Stimulated activated CD4-positive, alpha-beta T cell treated with anti-CD3 and anti-CD28 coated beads, Interleukin-1b, Interleukin-23, amount 100 ng/mL, for 4 hours (primary cell): ENCODE data around the gene C9orf43.
"Not testable (repeated sequence)": the region's sequence is repeated elsewhere in the genome, so short reads cannot be mapped to it uniquely, and the experiment has no call there.

Experiments used
- DNase-seq, 2 donors: peaks; one replicate each; pipeline ENCODE4 v3.0.0-alpha.2; 2020; ENCODE audit warnings: low read depth in 2 of 2

The C9orf43 gene

GRCh38 chr9:113410207-113410864 lies at the start of gene C9orf43, which contains the start of gene POLE3:
TSS of gene C9orf43 (plus strand) at chr9:113410747. CDS start at chr9:113413494, 2,747 bp downstream.
TSS of gene POLE3 (minus strand) at chr9:113410675. CDS start at chr9:113410293, 382 bp downstream.
- peak; percentile 92 to 94 for DNase-seq

- no peak for DNase-seq
Measured at GRCh38 chr9:113361304-113362018, 49.1 kb upstream of the C9orf43 start.

- DNase-seq = no peak
Measured at GRCh38 chr9:113363336-113363735, 47.2 kb upstream of the C9orf43 start.

- DNase-seq = no peak
Measured at GRCh38 chr9:113364951-113365350, 45.6 kb upstream of the C9orf43 start.

- not testable (repeated sequence) for DNase-seq
Measured at GRCh38 chr9:113365652-113366051, 44.9 kb upstream of the C9orf43 start.

- no peak for DNase-seq
Measured at GRCh38 chr9:113368348-113368981, 42.1 kb upstream of the C9orf43 start.

GRCh38 chr9:113368982-113369854 lies 41.3 kb upstream of the C9orf43 start:
- DNase-seq = no peak

GRCh38 chr9:113369855-113370140 lies 40.7 kb upstream of the C9orf43 start:
- no peak for DNase-seq

GRCh38 chr9:113370806-113371325 lies 39.7 kb upstream of the C9orf43 start:
- DNase-seq = no peak

GRCh38 chr9:113372059-113372458 lies 38.5 kb upstream of the C9orf43 start:
- DNase-seq = no peak

GRCh38 chr9:113373256-113373655 lies 37.3 kb upstream of the C9orf43 start:
- DNase-seq = no peak

- no peak for DNase-seq
Measured at GRCh38 chr9:113373676-113374392, 36.7 kb upstream of the C9orf43 start.

- no peak for DNase-seq
Measured at GRCh38 chr9:113375057-113376023, 35.2 kb upstream of the C9orf43 start.

- peak; percentile 79 to 80 for DNase-seq
Measured at GRCh38 chr9:113376634-113377567, 33.6 kb upstream of the C9orf43 start, which contains the start of gene HDHD3. TSS of gene HDHD3 (minus strand) at chr9:113376986. CDS start at chr9:113374354, 2,632 bp downstream.

- not testable (repeated sequence) for DNase-seq
Measured at GRCh38 chr9:113379094-113379828, 31.3 kb upstream of the C9orf43 start.

GRCh38 chr9:113379829-113380210 lies 30.7 kb upstream of the C9orf43 start:
- DNase-seq = not testable (repeated sequence)

- no peak for DNase-seq
Measured at GRCh38 chr9:113380869-113381378, 29.6 kb upstream of the C9orf43 start.

GRCh38 chr9:113381441-113381840 lies 29.1 kb upstream of the C9orf43 start:
- not testable (repeated sequence) for DNase-seq
